Measurements from ENCODE around the gene TCERG1.
A peak's percentile ranks its signal among the peaks of the same experiment; 100 is the strongest.

TCERG1 gene

DNA sequence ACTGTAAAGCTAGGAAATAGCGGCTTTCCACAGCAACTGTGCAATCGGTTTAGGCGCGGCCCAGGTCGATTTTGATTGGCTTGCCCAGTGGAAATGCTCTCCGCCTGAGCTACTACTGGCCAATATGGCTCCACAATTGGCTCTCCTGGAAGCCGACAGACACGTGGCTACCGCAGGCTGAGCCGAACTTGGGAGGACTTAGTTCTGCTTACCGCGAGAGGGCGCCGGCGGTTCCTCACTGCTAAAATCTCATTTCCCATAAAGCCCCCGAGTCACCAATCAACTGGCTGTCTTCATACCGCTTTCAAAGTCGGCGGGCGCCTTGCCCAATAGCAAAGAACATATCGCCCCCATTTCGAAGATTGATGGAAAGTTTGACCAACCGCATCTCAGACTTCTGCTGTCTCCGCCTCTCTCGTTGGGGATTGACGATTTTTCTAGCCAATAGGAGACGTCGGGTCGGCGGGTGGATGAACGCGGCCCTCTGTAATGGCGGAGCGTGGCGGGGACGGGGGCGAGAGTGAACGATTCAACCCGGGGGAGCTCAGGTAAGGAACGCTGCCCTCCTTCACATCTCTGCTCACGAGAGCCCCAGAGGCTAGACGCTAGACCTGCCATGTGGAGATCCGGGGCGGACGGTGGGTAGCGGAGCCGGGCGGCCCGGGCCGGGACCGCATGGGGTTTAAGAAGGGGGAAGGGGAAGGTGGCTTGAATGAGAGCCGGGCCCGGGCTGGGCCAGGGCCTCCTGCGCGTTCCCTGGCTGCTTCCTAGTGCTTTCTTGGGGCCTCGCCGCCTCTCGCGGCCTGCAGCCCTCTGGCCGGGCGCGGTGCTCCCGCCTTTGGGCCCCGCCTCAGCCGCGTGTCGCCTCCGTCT is at the start of gene TCERG1:
TSS of gene TCERG1 (plus strand) at position 473 of the 873 bp plus-strand sequence. CDS start at position 490, 17 bp downstream.
- DNase-seq: peak; percentile 97 to 100 (median 99)

DNA sequence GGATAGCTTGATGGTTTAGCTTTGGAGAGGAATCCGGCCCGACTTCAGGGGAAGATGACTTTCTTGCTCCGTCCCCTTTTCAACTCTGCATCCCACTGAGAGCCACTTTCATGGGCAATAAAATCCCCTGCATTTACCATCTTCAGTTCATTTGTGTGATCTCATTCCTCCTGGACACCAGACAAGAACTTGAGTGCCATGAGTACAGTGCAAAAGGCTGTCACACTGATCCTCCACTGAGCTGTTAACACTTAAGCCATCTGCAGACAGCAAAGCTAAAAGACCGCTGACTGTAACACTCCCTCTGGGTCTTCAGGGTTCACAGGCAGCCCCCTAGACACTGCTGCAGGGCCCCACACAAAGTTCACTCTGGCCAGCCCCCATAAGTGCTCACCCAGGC is 48.3 kb upstream of the TCERG1 start:
- no peak for DNase-seq

GRCh38 chr5:146399481-146399880 is 47.7 kb upstream of the TCERG1 start:
- DNase-seq: no peak

- no peak for DNase-seq
These were observed 46.9 kb upstream of the TCERG1 start for GRCh38 chr5:146400201-146400600.

DNA sequence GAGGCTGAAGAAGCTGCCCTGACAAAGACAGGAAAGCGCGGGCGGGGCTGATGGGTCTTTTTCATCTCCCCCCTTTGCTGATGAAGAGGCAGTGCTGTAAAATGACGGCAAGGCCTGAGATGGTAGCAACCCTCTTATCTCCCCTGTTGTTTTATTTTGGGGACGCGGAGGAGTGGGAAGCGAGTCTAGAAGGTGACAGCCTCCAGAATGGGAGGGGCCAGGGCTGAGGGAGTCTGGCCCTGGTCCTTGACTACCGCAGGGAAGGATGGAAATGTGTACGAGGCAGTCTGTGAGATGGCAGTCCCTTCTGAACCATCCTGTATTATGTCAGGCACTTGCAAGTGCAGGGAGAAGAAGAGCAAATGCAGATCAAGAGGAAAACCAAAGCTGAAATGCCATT is 46.1 kb upstream of the TCERG1 start:
- no peak for DNase-seq

DNA sequence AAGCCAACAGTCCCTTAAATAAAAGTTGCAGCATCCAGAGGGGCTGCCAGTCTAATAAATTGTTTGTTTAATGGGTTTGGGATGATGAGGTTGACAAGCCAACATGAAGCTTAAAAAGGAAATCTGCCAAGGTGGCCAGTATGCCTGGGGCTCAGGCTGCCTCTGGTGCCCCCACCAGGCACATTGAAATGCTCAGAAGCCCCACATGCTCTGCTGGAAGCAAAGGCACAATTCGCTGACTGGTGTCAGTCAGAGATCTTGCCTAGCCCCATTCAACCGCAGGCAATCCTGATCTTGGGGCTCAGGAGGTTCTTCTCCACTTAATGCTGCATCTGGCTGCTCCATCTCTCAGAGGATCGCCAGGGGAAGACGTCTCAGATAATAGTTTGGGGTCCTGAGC is 44.2 kb upstream of the TCERG1 start:
- no peak for DNase-seq

GRCh38 chr5:146409054-146409671 is 38.0 kb upstream of the TCERG1 start:
- no peak for DNase-seq

- DNase-seq: no peak
These were observed 36.9 kb upstream of the TCERG1 start for GRCh38 chr5:146410272-146410671.

GRCh38 chr5:146419696-146420095 is 27.4 kb upstream of the TCERG1 start:
- no peak for DNase-seq

GRCh38 chr5:146425023-146425422 is 22.1 kb upstream of the TCERG1 start:
- no peak for DNase-seq

GRCh38 chr5:146426305-146426704 is 20.8 kb upstream of the TCERG1 start:
- DNase-seq: no peak

DNA sequence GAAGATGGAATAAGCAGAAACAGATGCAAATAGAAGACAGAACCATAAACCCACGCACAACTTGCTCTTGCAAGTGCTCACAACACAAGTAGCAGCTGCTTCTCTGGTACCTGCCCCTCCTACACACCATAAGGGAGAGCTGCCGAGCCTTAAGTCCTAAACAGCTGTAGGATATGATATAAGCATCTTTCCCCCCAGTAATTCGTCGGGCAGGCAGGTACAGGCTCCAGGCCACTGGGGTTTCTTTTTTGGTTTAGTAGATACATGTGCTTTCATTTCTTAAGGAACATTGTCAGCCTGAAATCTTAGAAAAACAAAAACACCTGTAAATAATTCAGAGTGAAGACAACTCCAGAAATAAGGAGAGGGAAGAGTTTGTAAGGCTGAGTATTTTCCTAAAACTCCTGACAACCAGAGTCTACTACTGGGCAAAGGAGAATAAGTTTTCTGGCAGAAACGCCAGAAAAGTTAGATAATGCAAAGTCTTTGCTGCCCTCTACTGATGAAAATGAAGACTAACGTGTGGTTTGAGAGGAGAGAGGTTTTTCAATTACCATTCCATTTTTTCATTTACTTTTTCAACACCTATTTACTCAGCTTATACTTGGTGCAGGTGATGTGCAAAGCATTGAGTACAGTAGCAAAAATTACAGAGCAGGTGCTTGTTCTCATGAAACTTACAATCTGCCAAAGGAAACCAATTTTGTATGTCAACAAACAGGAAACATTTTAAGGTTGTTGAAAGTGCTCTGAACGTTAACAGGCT is 20.1 kb upstream of the TCERG1 start:
- peak; percentile 10 to 61 (median 33) for DNase-seq

DNA sequence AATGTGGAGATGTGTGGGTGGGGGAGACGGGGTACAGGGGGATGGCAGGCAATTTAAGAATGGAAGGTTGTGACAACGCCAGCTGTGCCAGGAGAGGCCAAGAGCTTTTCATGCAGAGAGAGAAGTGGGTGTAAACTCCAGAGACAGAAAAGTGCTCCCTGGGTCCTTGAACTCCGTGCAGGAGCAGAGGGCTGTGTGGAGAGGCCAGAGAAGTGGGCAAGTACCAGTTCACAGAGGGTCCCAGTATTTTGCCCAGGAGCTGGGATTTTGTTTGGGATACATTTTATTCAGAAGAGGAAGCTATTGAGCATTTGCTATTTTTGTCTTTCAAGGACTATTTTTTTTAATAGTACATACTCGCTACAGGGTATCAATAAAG is 19.5 kb upstream of the TCERG1 start:
- no peak for DNase-seq

DNA sequence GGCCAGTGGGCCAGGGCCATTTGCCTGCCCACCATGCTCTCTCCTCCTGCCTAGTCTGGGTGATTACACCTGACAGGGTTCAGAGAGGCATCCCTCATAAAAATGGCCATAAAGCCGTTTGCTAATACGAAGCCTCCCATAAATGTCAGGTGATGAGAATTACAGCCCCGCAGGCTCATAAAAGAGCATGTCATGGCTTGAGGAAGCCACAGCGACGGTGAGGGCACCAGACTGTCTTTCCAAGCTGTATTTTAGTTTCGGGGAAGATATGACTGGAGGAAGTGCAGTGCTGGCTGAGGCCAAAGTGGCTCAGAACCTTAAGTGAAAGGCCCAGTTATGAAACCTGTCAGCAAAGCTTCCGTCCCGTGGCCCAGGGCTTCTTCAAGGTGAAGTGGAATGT is 18.5 kb upstream of the TCERG1 start:
- peak in 1 of 3 experiments; percentile 14 for DNase-seq

GRCh38 chr5:146440353-146440752 is 6.8 kb upstream of the TCERG1 start:
- DNase-seq: no peak

GRCh38 chr5:146440870-146441495 is 6.2 kb upstream of the TCERG1 start:
- no peak for DNase-seq

DNA sequence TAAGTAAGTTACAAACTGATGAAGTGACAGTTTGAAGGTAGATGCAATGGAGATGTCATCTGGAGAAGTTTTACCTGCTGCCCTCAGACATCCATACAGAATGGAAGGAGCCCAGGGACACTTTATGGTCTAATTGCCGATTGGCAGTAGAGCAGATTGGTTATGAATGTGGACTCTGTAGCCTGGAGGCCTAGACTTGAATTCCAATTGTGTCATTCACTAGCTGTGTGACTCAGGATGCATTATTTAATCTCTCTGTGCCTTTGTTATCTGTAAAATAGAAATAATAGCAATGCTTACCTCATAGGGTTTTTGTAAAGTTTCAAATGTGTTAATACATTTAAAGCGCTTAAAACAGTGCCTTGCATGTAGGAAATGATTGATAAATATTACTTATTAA is 5.2 kb upstream of the TCERG1 start:
- no peak for DNase-seq

GRCh38 chr5:146447734-146448380 is 724 bp downstream of the TCERG1 start:
- peak in 1 of 3 experiments; percentile 69 for DNase-seq

- no peak for DNase-seq
These were observed 1.8 kb downstream of the TCERG1 start for GRCh38 chr5:146448783-146449519.

- DNase-seq: no peak
These were observed 2.9 kb downstream of the TCERG1 start for GRCh38 chr5:146450002-146450401.

DNA sequence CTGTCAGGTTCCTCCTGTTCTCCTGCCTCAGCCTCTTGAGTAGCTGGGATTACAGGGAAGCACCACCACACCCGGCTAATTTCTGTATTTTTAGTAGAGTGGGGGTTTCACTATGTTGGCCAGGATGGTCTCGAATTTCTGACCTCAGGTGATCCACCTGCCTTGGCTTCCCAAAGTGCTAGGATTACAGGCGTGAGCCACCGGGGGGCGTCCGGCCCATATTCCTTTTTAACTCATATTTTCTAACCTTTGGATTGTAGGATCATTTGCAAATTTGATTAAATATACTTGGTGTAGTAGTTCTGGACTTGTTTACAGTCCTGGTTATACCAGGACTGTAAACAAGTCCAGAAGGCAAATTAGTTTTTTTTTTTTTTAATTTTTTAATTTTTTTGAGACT is 4.3 kb downstream of the TCERG1 start:
- DNase-seq: no peak

DNA sequence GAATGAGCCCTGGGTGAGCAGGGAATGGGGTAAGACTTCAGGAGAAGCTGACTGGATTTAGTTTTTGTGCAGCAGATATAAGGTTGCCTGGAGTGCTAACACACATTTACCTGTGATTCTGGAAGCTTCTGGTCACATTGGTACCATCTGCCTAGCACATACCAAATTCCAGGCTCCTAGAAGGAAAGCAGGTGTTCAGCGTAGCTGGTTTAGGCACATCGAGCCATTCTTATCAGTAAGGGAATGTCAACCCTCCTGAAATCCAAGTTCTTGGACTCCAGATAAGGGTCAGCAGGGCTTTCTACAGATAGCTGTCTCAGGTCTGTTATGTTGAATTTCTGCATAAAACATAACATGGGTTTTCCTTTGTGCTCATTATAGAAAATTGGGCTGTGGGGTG is 10.3 kb downstream of the TCERG1 start:
- no peak for DNase-seq

Data from NCI-H1417 (cell line).